ENCODE results near the gene PGRMC1. TPM values are rescaled to one million over a fixed set of nuclear protein-coding genes. Genes with fewer than 3 reads are reported as not detected.

PGRMC1 gene
- polyA plus RNA-seq, 1 donor (not counting 4 experiments of a cell fraction or from before 2014, with no cell fraction given), result 74.3 TPM

- TF ChIP-seq EZH2 (IDR thresholded peaks at IDR 0.05; ENCODE audit: low read length) (no peak), CTCF (optimal IDR thresholded peaks at IDR 0.05 in 1 of 3, IDR thresholded peaks at IDR 0.05 in 1 of 3, conservative IDR thresholded peaks at IDR 0.05 in 1 of 3; ENCODE audit: extremely low read depth in 1 of 3, insufficient read depth in 2 of 3, low read length in 3 of 3) (no peak)
- Histone ChIP-seq H4K20me1 (ENCODE audit: control insufficient read depth, extremely low read depth, insufficient read depth, low read length) (no peaks in the 10 kb centered on the region), H3K9ac (ENCODE audit: control insufficient read depth, extremely low read depth, insufficient read depth, low read length) (no peak overlapping the region), H2AFZ (ENCODE audit: control insufficient read depth, low read length) (no peak overlapping the region), H3K4me3 (ENCODE audit: control insufficient read depth in 2 of 3, extremely low read depth in 1 of 3, insufficient read depth in 2 of 3, low read depth in 1 of 3, low read length in 3 of 3) (no peak overlapping the region), H3K27me3 (ENCODE audit: control insufficient read depth, extremely low read depth, insufficient read depth, low read length) (no peaks in the 10 kb centered on the region), H3K79me2 (ENCODE audit: control insufficient read depth, insufficient read depth, low read length) (no peaks in the 10 kb centered on the region), H3K4me1 (ENCODE audit: control insufficient read depth, extremely low read depth, insufficient read depth, low read length) (no peaks in the 10 kb centered on the region), H3K27ac (ENCODE audit: control insufficient read depth, insufficient read depth, low read length) (no peak overlapping the region), H3K9me1 (ENCODE audit: control insufficient read depth, extremely low read depth, insufficient read depth, low read length) (no peaks in the 10 kb centered on the region), H3K9me3 (ENCODE audit: control insufficient read depth, low read depth, low read length) (no peaks in the 10 kb centered on the region), H3K36me3 (ENCODE audit: control insufficient read depth in 2 of 2, extremely low read depth in 1 of 2, insufficient read depth in 2 of 2, low read length in 2 of 2) (no peaks in the 10 kb centered on the region), H3K4me2 (ENCODE audit: control insufficient read depth, extremely low read depth, insufficient read depth, low read depth, low read length) (no peak overlapping the region)
- DNase-seq (ENCODE audit: low read depth, low spot score) (no peak), FAIRE-seq (no peak)
- dilution Hi-C loops (cut with MboI; ENCODE audit: extremely low pct_ligation_motif_present, low sequenced_read_pairs), result no loop called here
These were observed 9.6 kb upstream of the PGRMC1 start for GRCh38 chrX:119226446-119226845.

- no peak for TF ChIP-seq EZH2 (IDR thresholded peaks at IDR 0.05; ENCODE audit: low read length)
- no peaks in the 10 kb centered on the region for H3K79me2 ChIP-seq (ENCODE audit: control insufficient read depth, insufficient read depth, low read length)
- no peak overlapping the region for H3K27ac ChIP-seq (ENCODE audit: control insufficient read depth, insufficient read depth, low read length)
- H3K9me1 ChIP-seq (ENCODE audit: control insufficient read depth, extremely low read depth, insufficient read depth, low read length), result no peaks in the 10 kb centered on the region
- DNase-seq (ENCODE audit: low read depth, low spot score) (no peak), FAIRE-seq (peak; percentile 89)
- no peaks in the 10 kb centered on the region for H4K20me1 ChIP-seq (ENCODE audit: control insufficient read depth, extremely low read depth, insufficient read depth, low read length)
- no peaks in the 10 kb centered on the region for H3K36me3 ChIP-seq (ENCODE audit: control insufficient read depth in 2 of 2, extremely low read depth in 1 of 2, insufficient read depth in 2 of 2, low read length in 2 of 2)
- no peaks in the 10 kb centered on the region for H3K4me1 ChIP-seq (ENCODE audit: control insufficient read depth, extremely low read depth, insufficient read depth, low read length)
- no peaks in the 10 kb centered on the region for H3K27me3 ChIP-seq (ENCODE audit: control insufficient read depth, extremely low read depth, insufficient read depth, low read length)
- no peak overlapping the region for H3K4me3 ChIP-seq (ENCODE audit: control insufficient read depth in 2 of 3, extremely low read depth in 1 of 3, insufficient read depth in 2 of 3, low read depth in 1 of 3, low read length in 3 of 3)
- no peak overlapping the region for H3K9ac ChIP-seq (ENCODE audit: control insufficient read depth, extremely low read depth, insufficient read depth, low read length)
- dilution Hi-C loops (cut with MboI; ENCODE audit: extremely low pct_ligation_motif_present, low sequenced_read_pairs), result no loop called here
- H2AFZ ChIP-seq (ENCODE audit: control insufficient read depth, low read length), result no peak overlapping the region
- no peak overlapping the region for H3K4me2 ChIP-seq (ENCODE audit: control insufficient read depth, extremely low read depth, insufficient read depth, low read depth, low read length)
- no peaks in the 10 kb centered on the region for H3K9me3 ChIP-seq (ENCODE audit: control insufficient read depth, low read depth, low read length)
These were observed 7.4 kb upstream of the PGRMC1 start for GRCh38 chrX:119228512-119229252.

- FAIRE-seq, result no peak
These were observed 6.9 kb upstream of the PGRMC1 start for GRCh38 chrX:119229253-119229615.

More at GRCh38 chrX:119229253-119229615, 6.9 kb upstream of the PGRMC1 start:
- Histone ChIP-seq H3K9me3 (ENCODE audit: control insufficient read depth, low read depth, low read length) (no peaks in the 10 kb centered on the region), H2AFZ (ENCODE audit: control insufficient read depth, low read length) (no peak overlapping the region), H3K4me1 (ENCODE audit: control insufficient read depth, extremely low read depth, insufficient read depth, low read length) (no peaks in the 10 kb centered on the region), H3K4me3 (ENCODE audit: control insufficient read depth in 2 of 3, extremely low read depth in 1 of 3, insufficient read depth in 2 of 3, low read depth in 1 of 3, low read length in 3 of 3) (no peak overlapping the region), H3K79me2 (ENCODE audit: control insufficient read depth, insufficient read depth, low read length) (no peaks in the 10 kb centered on the region), H3K27ac (ENCODE audit: control insufficient read depth, insufficient read depth, low read length) (no peak overlapping the region), H3K4me2 (ENCODE audit: control insufficient read depth, extremely low read depth, insufficient read depth, low read depth, low read length) (no peak overlapping the region), H3K27me3 (ENCODE audit: control insufficient read depth, extremely low read depth, insufficient read depth, low read length) (no peaks in the 10 kb centered on the region), H3K9ac (ENCODE audit: control insufficient read depth, extremely low read depth, insufficient read depth, low read length) (no peak overlapping the region), H3K9me1 (ENCODE audit: control insufficient read depth, extremely low read depth, insufficient read depth, low read length) (no peaks in the 10 kb centered on the region), H3K36me3 (ENCODE audit: control insufficient read depth in 2 of 2, extremely low read depth in 1 of 2, insufficient read depth in 2 of 2, low read length in 2 of 2) (no peaks in the 10 kb centered on the region), H4K20me1 (ENCODE audit: control insufficient read depth, extremely low read depth, insufficient read depth, low read length) (no peaks in the 10 kb centered on the region)
- dilution Hi-C loops (cut with MboI; ENCODE audit: extremely low pct_ligation_motif_present, low sequenced_read_pairs), result no loop called here
- TF ChIP-seq EZH2 (IDR thresholded peaks at IDR 0.05; ENCODE audit: low read length) (no peak), CTCF (optimal IDR thresholded peaks at IDR 0.05 in 1 of 3, IDR thresholded peaks at IDR 0.05 in 1 of 3, conservative IDR thresholded peaks at IDR 0.05 in 1 of 3; ENCODE audit: extremely low read depth in 1 of 3, insufficient read depth in 2 of 3, low read length in 3 of 3) (no peak)
- DNase-seq (ENCODE audit: low read depth, low spot score), result no peak

All from keratinocyte (primary cell).